ENCODE measurements around the gene PEX14. TPM values are rescaled to one million over a fixed set of nuclear protein-coding genes. Genes with fewer than 3 reads are reported as not detected.

Gene PEX14
- polyA plus RNA-seq, 1 donor (not counting 4 experiments of a cell fraction or from before 2014, with no cell fraction given): 8.4 TPM

DNA sequence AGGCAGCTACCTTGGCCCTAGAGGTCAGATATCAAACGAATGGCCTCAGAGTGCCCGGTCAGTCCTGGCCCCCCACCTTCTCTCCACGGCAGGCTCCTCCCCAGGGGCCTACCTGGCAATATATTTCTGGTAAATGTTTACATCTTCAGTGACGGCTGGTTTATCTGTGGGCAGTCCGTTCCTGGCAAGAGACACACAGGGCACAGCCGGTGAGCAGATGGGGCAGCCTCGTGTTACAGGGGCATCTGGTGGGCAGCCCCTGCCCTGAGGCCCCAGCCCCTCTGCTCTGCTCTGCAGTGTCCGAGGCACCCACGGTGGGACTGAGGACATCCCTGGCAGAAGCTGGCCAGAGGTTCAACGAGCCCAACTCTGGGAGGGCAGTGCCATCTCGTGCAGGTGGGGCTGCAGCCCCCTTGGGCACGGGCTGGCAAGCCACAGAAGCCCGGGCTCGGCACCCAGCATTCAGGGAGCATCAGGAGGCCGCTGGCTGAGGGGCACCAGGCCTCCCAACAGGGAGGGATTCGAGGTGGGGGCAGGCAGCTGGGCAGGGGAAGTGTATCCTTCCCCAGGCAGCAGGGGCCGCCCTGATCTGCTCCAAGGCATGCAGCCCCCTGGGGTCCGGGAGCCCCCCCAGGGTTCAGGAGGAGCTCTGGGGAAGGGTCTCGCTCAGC is 183.8 kb downstream of the PEX14 start:
- FAIRE-seq (no peak), DNase-seq (ENCODE audit: low read depth, low spot score) (no peak)
- no peaks in the 10 kb centered on the region for H3K9me3 ChIP-seq (ENCODE audit: control insufficient read depth, low read depth, low read length)
- H3K4me2 ChIP-seq (ENCODE audit: control insufficient read depth, extremely low read depth, insufficient read depth, low read depth, low read length): no peak overlapping the region
- TF ChIP-seq, protein P1, sequence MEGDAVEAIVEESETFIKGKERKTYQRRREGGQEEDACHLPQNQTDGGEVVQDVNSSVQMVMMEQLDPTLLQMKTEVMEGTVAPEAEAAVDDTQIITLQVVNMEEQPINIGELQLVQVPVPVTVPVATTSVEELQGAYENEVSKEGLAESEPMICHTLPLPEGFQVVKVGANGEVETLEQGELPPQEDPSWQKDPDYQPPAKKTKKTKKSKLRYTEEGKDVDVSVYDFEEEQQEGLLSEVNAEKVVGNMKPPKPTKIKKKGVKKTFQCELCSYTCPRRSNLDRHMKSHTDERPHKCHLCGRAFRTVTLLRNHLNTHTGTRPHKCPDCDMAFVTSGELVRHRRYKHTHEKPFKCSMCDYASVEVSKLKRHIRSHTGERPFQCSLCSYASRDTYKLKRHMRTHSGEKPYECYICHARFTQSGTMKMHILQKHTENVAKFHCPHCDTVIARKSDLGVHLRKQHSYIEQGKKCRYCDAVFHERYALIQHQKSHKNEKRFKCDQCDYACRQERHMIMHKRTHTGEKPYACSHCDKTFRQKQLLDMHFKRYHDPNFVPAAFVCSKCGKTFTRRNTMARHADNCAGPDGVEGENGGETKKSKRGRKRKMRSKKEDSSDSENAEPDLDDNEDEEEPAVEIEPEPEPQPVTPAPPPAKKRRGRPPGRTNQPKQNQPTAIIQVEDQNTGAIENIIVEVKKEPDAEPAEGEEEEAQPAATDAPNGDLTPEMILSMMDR (optimal IDR thresholded peaks at IDR 0.05 in 1 of 3, IDR thresholded peaks at IDR 0.05 in 1 of 3, conservative IDR thresholded peaks at IDR 0.05 in 1 of 3; ENCODE audit: extremely low read depth in 1 of 3, insufficient read depth in 2 of 3, low read length in 3 of 3): no peak
- TF ChIP-seq EZH2 (IDR thresholded peaks at IDR 0.05; ENCODE audit: low read length): no peak
- no peak overlapping the region for H3K27ac ChIP-seq (ENCODE audit: control insufficient read depth, insufficient read depth, low read length)
- no peaks in the 10 kb centered on the region for H3K4me1 ChIP-seq (ENCODE audit: control insufficient read depth, extremely low read depth, insufficient read depth, low read length)
- no peaks in the 10 kb centered on the region for H3K79me2 ChIP-seq (ENCODE audit: control insufficient read depth, insufficient read depth, low read length)
- dilution Hi-C loops (cut with MboI; ENCODE audit: extremely low pct_ligation_motif_present, low sequenced_read_pairs): no loop called here
- peaks cover 0 to 16% of the 10 kb centered on the region in 2 experiments for H3K36me3 ChIP-seq (ENCODE audit: control insufficient read depth in 2 of 2, extremely low read depth in 1 of 2, insufficient read depth in 2 of 2, low read length in 2 of 2)
- H3K9me1 ChIP-seq (ENCODE audit: control insufficient read depth, extremely low read depth, insufficient read depth, low read length): no peaks in the 10 kb centered on the region
- no peak overlapping the region for H2AFZ ChIP-seq (ENCODE audit: control insufficient read depth, low read length)
- no peak overlapping the region for H3K9ac ChIP-seq (ENCODE audit: control insufficient read depth, extremely low read depth, insufficient read depth, low read length)
- no peak overlapping the region for H3K4me3 ChIP-seq (ENCODE audit: control insufficient read depth in 2 of 3, extremely low read depth in 1 of 3, insufficient read depth in 2 of 3, low read depth in 1 of 3, low read length in 3 of 3)
- H3K27me3 ChIP-seq (ENCODE audit: control insufficient read depth, extremely low read depth, insufficient read depth, low read length): no peaks in the 10 kb centered on the region
- H4K20me1 ChIP-seq (ENCODE audit: control insufficient read depth, extremely low read depth, insufficient read depth, low read length): no peaks in the 10 kb centered on the region

DNA sequence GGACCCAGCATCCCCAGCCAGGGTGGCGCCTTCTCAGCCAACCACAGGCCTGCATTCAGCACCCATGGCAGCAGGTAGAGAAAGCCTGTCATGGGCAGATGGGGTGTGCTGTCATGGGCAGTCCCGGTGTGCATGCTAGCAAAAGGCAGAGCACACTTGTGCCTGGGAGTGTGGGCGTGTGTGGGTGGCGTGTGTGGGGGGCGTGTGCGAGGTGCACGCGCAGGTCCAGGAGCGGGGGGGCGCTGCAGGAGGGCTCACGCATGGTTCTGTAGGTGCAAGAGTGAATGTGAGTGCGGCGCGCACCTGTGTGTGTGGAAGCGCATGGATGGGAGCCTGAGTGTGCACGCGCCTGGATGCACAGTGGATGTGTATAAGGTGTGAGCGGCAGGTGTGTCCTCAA is 184.5 kb downstream of the PEX14 start:
- dilution Hi-C loops (cut with MboI; ENCODE audit: extremely low pct_ligation_motif_present, low sequenced_read_pairs): no loop called here
- H3K9me1 ChIP-seq (ENCODE audit: control insufficient read depth, extremely low read depth, insufficient read depth, low read length): no peaks in the 10 kb centered on the region
- no peaks in the 10 kb centered on the region for H3K79me2 ChIP-seq (ENCODE audit: control insufficient read depth, insufficient read depth, low read length)
- FAIRE-seq (no peak), DNase-seq (ENCODE audit: low read depth, low spot score) (no peak)
- no peaks in the 10 kb centered on the region for H3K9me3 ChIP-seq (ENCODE audit: control insufficient read depth, low read depth, low read length)
- no peak overlapping the region for H3K27ac ChIP-seq (ENCODE audit: control insufficient read depth, insufficient read depth, low read length)
- peaks cover 0 to 14% of the 10 kb centered on the region in 2 experiments for H3K36me3 ChIP-seq (ENCODE audit: control insufficient read depth in 2 of 2, extremely low read depth in 1 of 2, insufficient read depth in 2 of 2, low read length in 2 of 2)
- TF ChIP-seq, protein P1 (optimal IDR thresholded peaks at IDR 0.05 in 1 of 3, IDR thresholded peaks at IDR 0.05 in 1 of 3, conservative IDR thresholded peaks at IDR 0.05 in 1 of 3; ENCODE audit: extremely low read depth in 1 of 3, insufficient read depth in 2 of 3, low read length in 3 of 3): no peak
- TF ChIP-seq EZH2 (IDR thresholded peaks at IDR 0.05; ENCODE audit: low read length): no peak
- no peaks in the 10 kb centered on the region for H3K27me3 ChIP-seq (ENCODE audit: control insufficient read depth, extremely low read depth, insufficient read depth, low read length)
- no peak overlapping the region for H3K4me3 ChIP-seq (ENCODE audit: control insufficient read depth in 2 of 3, extremely low read depth in 1 of 3, insufficient read depth in 2 of 3, low read depth in 1 of 3, low read length in 3 of 3)
- no peak overlapping the region for H3K4me2 ChIP-seq (ENCODE audit: control insufficient read depth, extremely low read depth, insufficient read depth, low read depth, low read length)
- H2AFZ ChIP-seq (ENCODE audit: control insufficient read depth, low read length): no peak overlapping the region
- H3K9ac ChIP-seq (ENCODE audit: control insufficient read depth, extremely low read depth, insufficient read depth, low read length): no peak overlapping the region
- no peaks in the 10 kb centered on the region for H3K4me1 ChIP-seq (ENCODE audit: control insufficient read depth, extremely low read depth, insufficient read depth, low read length)
- H4K20me1 ChIP-seq (ENCODE audit: control insufficient read depth, extremely low read depth, insufficient read depth, low read length): no peaks in the 10 kb centered on the region

Data from keratinocyte (primary cell).